Measurements from ENCODE around the gene JAM3.

GRCh38 chr11:134178032-134178674, 109.3 kb downstream of the JAM3 start:
- no peak for TF ChIP-seq CTCF (IDR thresholded peaks at IDR 0.05; ENCODE audit: poor library complexity, severe bottlenecking)
- TF ChIP-seq MXI1 (conservative IDR thresholded peaks at IDR 0.05; ENCODE audit: poor library complexity, severe bottlenecking) = no peak
- TF ChIP-seq EZH2 (IDR thresholded peaks at IDR 0.05; ENCODE audit: borderline replicate concordance, insufficient read depth, low read length, poor library complexity, severe bottlenecking) = no peak
- no peak for TF ChIP-seq RAD21 (conservative IDR thresholded peaks at IDR 0.05)
- TF ChIP-seq EP300 (conservative IDR thresholded peaks at IDR 0.05; ENCODE audit: poor library complexity, severe bottlenecking) = no peak
- TF ChIP-seq POLR2AphosphoS5 (IDR thresholded peaks at IDR 0.05) = no peak
- no peak for TF ChIP-seq SMC3 (conservative IDR thresholded peaks at IDR 0.05; ENCODE audit: poor library complexity)
